A549 (cell line): ENCODE data around the gene BBS9. TPM values are rescaled to one million over a fixed set of nuclear protein-coding genes. Genes with fewer than 3 reads are reported as not detected.
"Not testable (repeated sequence)": the region's sequence is repeated elsewhere in the genome, so short reads cannot be mapped to it uniquely, and the experiment has no call there.

Experiments
- ATAC-seq, 2 experiments: fragments of 200-7000 bp in 1 of 2; fragments of >200 bp in 1 of 2; cut with Nextera tagmentation in 1 of 2; cut with Tn5 transposase in 1 of 2; 3 replicates each; pipeline versions ENCODE4 v1.8.0 to v1.9.1; 2018 to 2020; ENCODE audit warnings: mild to moderate bottlenecking in 1 of 2, moderate library complexity in 1 of 2
- CTCF ChIA-PET: fragments of 300-600 bp; sonication (Branson Sonifier 250); formaldehyde crosslinking; extraction: SDS; loops from one replicate; lab custom pipeline; 2021; ENCODE audit warnings: antibody characterized with exemption, inconsistent platforms; lab: Yijun Ruan, JAX
- POLR2A ChIA-PET: fragments of 350-600 bp; formaldehyde crosslinking; extraction: SDS; loops from one replicate; lab custom pipeline; 2021; ENCODE audit warnings: antibody characterized with exemption, inconsistent platforms; lab: Yijun Ruan, JAX
- DNase-seq, 2 experiments: peaks; one replicate each; pipeline versions ENCODE4 v3.0.0 to v3.0.0-alpha.2; 2011 to 2016; ENCODE audit warnings: low read depth in 1 of 2, low spot score in 1 of 2
- FAIRE-seq: peaks from 2 replicates; lab custom pipeline; 2011; peaks lifted over from hg19 to GRCh38; lab: Jason Lieb, UNC
- H3K27ac ChIP-seq, 2 experiments: fragments of >200 bp; sonication (Bioruptor Twin); formaldehyde crosslinking; 3 replicates each; pipeline ENCODE4 v1.5.1; 2016 to 2017
- H3K4me1 ChIP-seq: fragments of >200 bp; sonication (Bioruptor Twin); formaldehyde crosslinking; 3 replicates; pipeline ENCODE4 v1.6.1; 2016
- H3K4me2 ChIP-seq: fragments of >200 bp; sonication (Bioruptor Twin); formaldehyde crosslinking; 3 replicates; pipeline ENCODE4 v1.6.1; 2016
- H3K4me3 ChIP-seq: fragments of >200 bp; sonication (Bioruptor Twin); formaldehyde crosslinking; 3 replicates; pipeline ENCODE4 v1.5.1; 2016
- H3K9me3 ChIP-seq: fragments of >200 bp; sonication (Bioruptor Twin); formaldehyde crosslinking; 3 replicates; pipeline ENCODE4 v1.6.1; 2016
- CBX2 ChIP-seq: fragments of 200-600 bp; sonication (generic); IDR thresholded peaks from 2 replicates; pipeline ENCODE4 v1.6.1; 2016; ENCODE audit warnings: low read depth, mild to moderate bottlenecking, borderline replicate concordance
- CBX8 ChIP-seq: fragments of 200-600 bp; sonication (generic); IDR thresholded peaks from 2 replicates; pipeline ENCODE4 v1.6.1; 2016
- EHF ChIP-seq: fragments of 250-450 bp; sonication (Bioruptor Pico); IDR thresholded peaks from 2 replicates; pipeline ENCODE4 v1.5.0; 2020; ENCODE audit warnings: mild to moderate bottlenecking
- EP300 ChIP-seq, 2 experiments: fragments of >200 bp; sonication (Bioruptor Twin); formaldehyde crosslinking; IDR thresholded peaks; 2 replicates in 1 of 2; 3 replicates in 1 of 2; pipeline ENCODE4 v1.6.1; 2016 to 2017
- HMGXB4 ChIP-seq: fragments of 250-450 bp; sonication (Bioruptor Pico); IDR thresholded peaks from 2 replicates; pipeline ENCODE4 v1.5.0; 2021; ENCODE audit warnings: mild to moderate bottlenecking, moderate library complexity, borderline replicate concordance
- HOXA7 ChIP-seq: fragments of 250-450 bp; sonication (Bioruptor Pico); IDR thresholded peaks from 2 replicates; pipeline ENCODE4 v1.5.0; 2020; ENCODE audit warnings: mild to moderate bottlenecking, moderate library complexity
- HOXB5 ChIP-seq: fragments of 250-450 bp; sonication (Bioruptor Pico); IDR thresholded peaks from 2 replicates; pipeline ENCODE4 v1.5.0; 2020; ENCODE audit warnings: mild to moderate bottlenecking, moderate library complexity
- JUNB ChIP-seq: fragments of >200 bp; sonication (Bioruptor Twin); formaldehyde crosslinking; IDR thresholded peaks from 2 replicates; pipeline ENCODE4 v1.6.1; 2016
- MAZ ChIP-seq: fragments of 150-350 bp; IDR thresholded peaks from 2 replicates; pipeline ENCODE4 v1.6.1; 2014; ENCODE audit warnings: antibody characterized with exemption, low read depth, low read length, borderline replicate concordance
- MYC ChIP-seq: IDR thresholded peaks from 2 replicates; pipeline ENCODE4 v1.6.1; 2012; ENCODE audit warnings: mild to moderate bottlenecking, inconsistent platforms, low read length, improper control_type of control experiment, borderline replicate concordance
- NFE2L2 ChIP-seq: fragments of 150-350 bp; conservative IDR thresholded peaks from 2 replicates; pipeline ENCODE4 v1.6.1; 2014; ENCODE audit warnings: low read length
- NPAS2 ChIP-seq: fragments of 250-450 bp; sonication (Bioruptor Pico); IDR thresholded peaks from 2 replicates; pipeline ENCODE4 v1.8.0; 2022; ENCODE audit warnings: mild to moderate bottlenecking, moderate library complexity, borderline replicate concordance
- NR3C1 ChIP-seq: fragments of >200 bp; sonication (Bioruptor Twin); formaldehyde crosslinking; IDR thresholded peaks from 3 replicates; pipeline ENCODE4 v1.6.1; 2017
- PBX3 ChIP-seq: IDR thresholded peaks from 2 replicates; pipeline ENCODE4 v1.6.1; 2012
- POLR2A ChIP-seq: IDR thresholded peaks from 2 replicates; pipeline ENCODE4 v1.6.1; 2012; ENCODE audit warnings: mild to moderate bottlenecking, low read length
- RARB ChIP-seq: fragments of 250-450 bp; sonication (Bioruptor Pico); IDR thresholded peaks from 2 replicates; pipeline ENCODE4 v1.8.0; 2021; ENCODE audit warnings: mild to moderate bottlenecking, moderate library complexity
- RFX5 ChIP-seq: fragments of 450-650 bp; IDR thresholded peaks from 2 replicates; pipeline ENCODE4 v1.7.1; 2014; ENCODE audit warnings: antibody characterized with exemption, mild to moderate bottlenecking, moderate library complexity
- TFCP2L1 ChIP-seq: fragments of 250-450 bp; sonication (Bioruptor Pico); IDR thresholded peaks from 2 replicates; pipeline ENCODE4 v1.5.0; 2021; ENCODE audit warnings: mild to moderate bottlenecking
- ZC3H11A ChIP-seq: fragments of 450-650 bp; IDR thresholded peaks from 2 replicates; pipeline ENCODE4 v1.6.1; 2014; ENCODE audit warnings: antibody characterized with exemption, mild to moderate bottlenecking
- WGBS: methylation state at CpG from one replicate; pipeline ENCODE4 v1.1.6; 2017; ENCODE audit errors: missing lambda C conversion rate; 5-methylcytosine and 5-hydroxymethylcytosine counted together
- polyA plus RNA-seq, 4 experiments: library from polyadenylated mRNA; depleted of rRNA in 3 of 4; stranded (reverse); fragments of >200 nt; fragmentation: RNase III in 1 of 4; extraction: RNeasy Plus Mini Kit Qiagen cat#74134 plus additional on column Dnase treatment in 1 of 4; gene quantifications; 2 replicates in 3 of 4; 3 replicates in 1 of 4; pipeline ENCODE4 v1.2.3, GENCODE V29; 2011 to 2017
- TF ChIP-seq, protein P1 (sequence below): IDR thresholded peaks from 2 replicates; pipeline ENCODE4 v1.6.1; 2012; ENCODE audit warnings: low read depth, borderline replicate concordance
- TF ChIP-seq, protein P2 (sequence below): fragments of 450-650 bp; IDR thresholded peaks from 2 replicates; pipeline ENCODE4 v1.6.1; 2014; ENCODE audit warnings: antibody characterized with exemption
- TF ChIP-seq, protein P3 (sequence below): fragments of 150-350 bp; IDR thresholded peaks from 2 replicates; pipeline ENCODE4 v1.6.1; 2014; ENCODE audit warnings: low read depth, mild to moderate bottlenecking, low read length

The BBS9 gene
- polyA plus RNA-seq, 2 of the 4 experiments (the other 2 are of a cell fraction) = 8.3 to 9.1 TPM

DNA sequence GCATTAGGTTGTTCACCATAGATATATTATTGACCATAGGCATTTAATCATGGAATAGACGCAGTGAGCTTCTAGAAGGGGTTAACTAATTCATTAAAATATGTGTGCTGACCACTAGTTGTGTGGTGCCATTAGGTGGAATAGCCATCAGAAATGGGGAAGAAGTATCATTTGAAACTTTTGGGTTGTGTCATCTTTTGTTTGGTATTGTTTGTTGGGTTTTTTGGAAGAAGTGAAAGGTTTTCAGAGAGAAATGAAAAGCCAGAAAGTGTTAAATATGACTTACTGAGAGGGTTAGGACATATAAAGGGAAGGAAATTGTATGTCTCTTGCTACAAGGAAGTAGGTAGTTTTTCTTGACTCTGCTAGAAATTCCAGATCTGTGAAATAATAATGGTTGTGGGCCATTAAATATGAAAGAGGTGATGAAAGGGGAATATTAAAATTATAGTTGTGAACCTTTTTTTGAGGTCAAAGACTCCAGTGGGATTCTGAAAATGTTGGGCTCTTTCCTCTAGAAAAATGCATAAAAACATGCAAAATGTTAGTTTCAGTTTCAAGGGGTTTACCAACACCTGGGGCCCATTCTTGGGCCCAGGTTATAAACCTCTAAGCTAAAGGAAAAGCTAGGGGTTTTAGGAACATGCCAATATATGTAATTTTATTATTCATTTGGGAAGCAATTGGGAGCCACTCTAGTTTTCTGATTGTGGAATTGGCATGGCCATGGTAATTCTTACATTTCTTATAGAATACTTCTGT lies 348.5 kb downstream of the BBS9 start:
- no peak for FAIRE-seq
- no peak overlapping the region for H3K27ac ChIP-seq

GRCh38 chr7:33484476-33484875 lies 355.1 kb downstream of the BBS9 start:
- CTCF ChIA-PET, DNase-seq, H3K4me3 ChIP-seq, POLR2A ChIA-PET, FAIRE-seq, H3K4me1 ChIP-seq, H3K9me3 ChIP-seq, H3K27ac ChIP-seq, H3K4me2 ChIP-seq, ATAC-seq: not testable (repeated sequence)
- WGBS = 59% methylated on average over 1 of the region's 1 CpG

More for the DNA sequence above, 348.5 kb downstream of the BBS9 start:
- no peak for DNase-seq
- no peaks in the 10 kb centered on the region for H3K4me1 ChIP-seq
- 70% methylated on average over 1 of the region's 1 CpG for WGBS
- no peak for ATAC-seq
- TF ChIP-seq MYC (no peak), NPAS2 (CRISPR knock-in tag) (no peak), POLR2A (no peak), HOXA7 (CRISPR knock-in tag) (no peak), NFE2L2 (no peak), CBX8 (no peak), MAZ (no peak)
- TF ChIP-seq, protein P1, sequence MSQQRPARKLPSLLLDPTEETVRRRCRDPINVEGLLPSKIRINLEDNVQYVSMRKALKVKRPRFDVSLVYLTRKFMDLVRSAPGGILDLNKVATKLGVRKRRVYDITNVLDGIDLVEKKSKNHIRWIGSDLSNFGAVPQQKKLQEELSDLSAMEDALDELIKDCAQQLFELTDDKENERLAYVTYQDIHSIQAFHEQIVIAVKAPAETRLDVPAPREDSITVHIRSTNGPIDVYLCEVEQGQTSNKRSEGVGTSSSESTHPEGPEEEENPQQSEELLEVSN = no peak
- TF ChIP-seq, protein P2, sequence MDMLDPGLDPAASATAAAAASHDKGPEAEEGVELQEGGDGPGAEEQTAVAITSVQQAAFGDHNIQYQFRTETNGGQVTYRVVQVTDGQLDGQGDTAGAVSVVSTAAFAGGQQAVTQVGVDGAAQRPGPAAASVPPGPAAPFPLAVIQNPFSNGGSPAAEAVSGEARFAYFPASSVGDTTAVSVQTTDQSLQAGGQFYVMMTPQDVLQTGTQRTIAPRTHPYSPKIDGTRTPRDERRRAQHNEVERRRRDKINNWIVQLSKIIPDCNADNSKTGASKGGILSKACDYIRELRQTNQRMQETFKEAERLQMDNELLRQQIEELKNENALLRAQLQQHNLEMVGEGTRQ = no peak
- POLR2A ChIA-PET = no interaction called here
- no peak overlapping the region for H3K4me3 ChIP-seq
- CTCF ChIA-PET = no interaction called here
- no peak overlapping the region for H3K4me2 ChIP-seq
- H3K9me3 ChIP-seq = no peaks in the 10 kb centered on the region

- FAIRE-seq = no peak
- Histone ChIP-seq H3K4me3 (no peak overlapping the region), H3K27ac (no peak overlapping the region), H3K4me2 (no peak overlapping the region), H3K4me1 (no peaks in the 10 kb centered on the region), H3K9me3 (no peaks in the 10 kb centered on the region)
- 57% methylated on average over 4 of the region's 4 CpGs for WGBS
- POLR2A ChIA-PET = no interaction called here
- no peak for ATAC-seq
- CTCF ChIA-PET = no interaction called here
- DNase-seq = no peak
- TF ChIP-seq MAZ (no peak), HOXB5 (CRISPR knock-in tag) (no peak), CBX2 (no peak), PBX3 (no peak), JUNB (no peak), NR3C1 (no peak), POLR2A (no peak), HMGXB4 (CRISPR knock-in tag) (no peak), RARB (no peak), EHF (CRISPR knock-in tag) (no peak), EP300 (IDR thresholded peaks at IDR 0.05) (no peak), NPAS2 (CRISPR knock-in tag) (no peak), ZC3H11A (no peak), RFX5 (no peak), TFCP2L1 (CRISPR knock-in tag) (no peak)
- TF ChIP-seq, protein P3, sequence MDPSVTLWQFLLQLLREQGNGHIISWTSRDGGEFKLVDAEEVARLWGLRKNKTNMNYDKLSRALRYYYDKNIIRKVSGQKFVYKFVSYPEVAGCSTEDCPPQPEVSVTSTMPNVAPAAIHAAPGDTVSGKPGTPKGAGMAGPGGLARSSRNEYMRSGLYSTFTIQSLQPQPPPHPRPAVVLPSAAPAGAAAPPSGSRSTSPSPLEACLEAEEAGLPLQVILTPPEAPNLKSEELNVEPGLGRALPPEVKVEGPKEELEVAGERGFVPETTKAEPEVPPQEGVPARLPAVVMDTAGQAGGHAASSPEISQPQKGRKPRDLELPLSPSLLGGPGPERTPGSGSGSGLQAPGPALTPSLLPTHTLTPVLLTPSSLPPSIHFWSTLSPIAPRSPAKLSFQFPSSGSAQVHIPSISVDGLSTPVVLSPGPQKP = no peak
These were observed 356.6 kb downstream of the BBS9 start for GRCh38 chr7:33485747-33486493.
